HG03095 (cell line): Measurements from ENCODE around the gene IQUB.
"Not testable (repeated sequence)": the region's sequence is repeated elsewhere in the genome, so short reads cannot be mapped to it uniquely, and the experiment has no call there.

Source experiments
- ATAC-seq: cut with Tn5 transposase; IDR thresholded peaks from one replicate; pipeline ENCODE4 v1.9.1; 2021; ENCODE audit warnings: moderate library complexity; ENCODE audit not compliant: unreplicated experiment

The IQUB gene

GRCh38 chr7:123534383-123535260 lies at the start of gene IQUB:
TSS of gene IQUB (minus strand) at chr7:123534595. CDS start at chr7:123512340, 22,255 bp downstream.
- peak; percentile 73 for ATAC-seq

GRCh38 chr7:123583821-123584220 lies 49.4 kb upstream of the IQUB start:
- no peak for ATAC-seq

GRCh38 chr7:123581162-123581459 lies 46.7 kb upstream of the IQUB start:
- ATAC-seq = no peak

GRCh38 chr7:123580406-123581161 lies 46.2 kb upstream of the IQUB start:
- ATAC-seq = peak; percentile 79

- no peak for ATAC-seq
Observed at GRCh38 chr7:123579416-123579815, 45.0 kb upstream of the IQUB start.

GRCh38 chr7:123573896-123574467 lies 39.6 kb upstream of the IQUB start:
- ATAC-seq = no peak

GRCh38 chr7:123573341-123573740 lies 38.9 kb upstream of the IQUB start:
- ATAC-seq = no peak

GRCh38 chr7:123571684-123572083 lies 37.3 kb upstream of the IQUB start:
- no peak for ATAC-seq

GRCh38 chr7:123571187-123571586 lies 36.8 kb upstream of the IQUB start:
- ATAC-seq = no peak

- ATAC-seq = no peak
Observed at GRCh38 chr7:123570390-123571182, 36.2 kb upstream of the IQUB start.

- ATAC-seq = no peak
Observed at GRCh38 chr7:123569352-123570010, 35.1 kb upstream of the IQUB start.

GRCh38 chr7:123562121-123562520 lies 27.7 kb upstream of the IQUB start:
- ATAC-seq = no peak

GRCh38 chr7:123558289-123558874 lies 24.0 kb upstream of the IQUB start:
- no peak for ATAC-seq

GRCh38 chr7:123557398-123558288 lies 23.2 kb upstream of the IQUB start, which contains the start of gene NDUFA5:
TSS of gene NDUFA5 (minus strand) at chr7:123557818. CDS start at chr7:123557795, 23 bp downstream.
- peak; percentile 98 for ATAC-seq

- ATAC-seq = no peak
Observed at GRCh38 chr7:123557016-123557397, 22.6 kb upstream of the IQUB start.

- ATAC-seq = no peak
Observed at GRCh38 chr7:123555484-123555883, 21.1 kb upstream of the IQUB start.

GRCh38 chr7:123553159-123553558 lies 18.8 kb upstream of the IQUB start:
- ATAC-seq = no peak

- no peak for ATAC-seq
Observed at GRCh38 chr7:123552641-123553040, 18.2 kb upstream of the IQUB start.

GRCh38 chr7:123552134-123552533 lies 17.7 kb upstream of the IQUB start:
- not testable (repeated sequence) for ATAC-seq
